ENCODE results near the gene PADI3.
A peak's percentile ranks its signal among the peaks of the same experiment; 100 is the strongest.

PADI3 gene

GRCh38 chr1:17210176-17210575 lies 38.7 kb upstream of the PADI3 start:
- H3K4me1 Mint-ChIP-seq (ENCODE audit: low read depth) = peaks cover 20% of the 10 kb centered on the region
- H3K36me3 Mint-ChIP-seq (ENCODE audit: low read depth) = no peaks in the 10 kb centered on the region
- no peak for DNase-seq (ENCODE audit: low spot score)
- H3K27me3 Mint-ChIP-seq (ENCODE audit: low read depth) = peaks cover 16% of the 10 kb centered on the region
- H3K4me3 Mint-ChIP-seq = no peak overlapping the region
- no peaks in the 10 kb centered on the region for H3K9me3 Mint-ChIP-seq
- H3K27ac Mint-ChIP-seq = no peak overlapping the region

DNA sequence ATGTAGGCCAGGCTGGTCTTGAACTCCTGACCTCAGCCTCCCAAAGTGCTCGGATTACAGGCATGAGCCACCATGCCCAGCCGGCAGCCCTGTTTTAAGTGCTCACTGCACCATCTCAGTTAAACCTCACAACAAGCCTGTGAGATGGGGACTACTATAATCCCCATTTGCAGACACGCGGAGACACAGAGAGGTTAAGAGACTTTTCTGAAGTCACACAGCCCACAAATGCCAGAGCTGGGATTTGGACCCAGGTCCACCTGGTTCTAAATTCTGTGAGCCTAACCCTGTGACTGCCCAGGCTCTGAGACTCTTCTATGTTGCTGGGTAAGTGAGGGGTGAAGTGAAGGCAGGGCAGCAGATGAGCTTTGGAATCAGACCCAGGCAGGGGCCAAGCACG lies 37.5 kb upstream of the PADI3 start:
- Mint-ChIP-seq H3K36me3 (ENCODE audit: low read depth) (no peaks in the 10 kb centered on the region), H3K4me3 (no peak overlapping the region), H3K27ac (no peak overlapping the region), H3K9me3 (no peaks in the 10 kb centered on the region), H3K27me3 (ENCODE audit: low read depth) (peaks cover 21% of the 10 kb centered on the region), H3K4me1 (ENCODE audit: low read depth) (peaks cover 20% of the 10 kb centered on the region)
- no peak for DNase-seq (ENCODE audit: low spot score)

GRCh38 chr1:17212009-17212408 lies 36.9 kb upstream of the PADI3 start:
- H3K4me3 Mint-ChIP-seq = no peak overlapping the region
- DNase-seq (ENCODE audit: low spot score) = no peak
- H3K36me3 Mint-ChIP-seq (ENCODE audit: low read depth) = no peaks in the 10 kb centered on the region
- H3K4me1 Mint-ChIP-seq (ENCODE audit: low read depth) = peaks cover 20% of the 10 kb centered on the region
- H3K9me3 Mint-ChIP-seq = no peaks in the 10 kb centered on the region
- peaks cover 21% of the 10 kb centered on the region for H3K27me3 Mint-ChIP-seq (ENCODE audit: low read depth)
- H3K27ac Mint-ChIP-seq = no peak overlapping the region

GRCh38 chr1:17212487-17213121 lies 36.3 kb upstream of the PADI3 start:
- Mint-ChIP-seq H3K9me3 (no peaks in the 10 kb centered on the region), H3K27ac (no peak overlapping the region), H3K36me3 (ENCODE audit: low read depth) (no peaks in the 10 kb centered on the region), H3K4me1 (ENCODE audit: low read depth) (peaks cover 17% of the 10 kb centered on the region), H3K4me3 (peak overlapping the region; percentile 25), H3K27me3 (ENCODE audit: low read depth) (peaks cover 21% of the 10 kb centered on the region)
- DNase-seq (ENCODE audit: low spot score) = peak; percentile 10

DNA sequence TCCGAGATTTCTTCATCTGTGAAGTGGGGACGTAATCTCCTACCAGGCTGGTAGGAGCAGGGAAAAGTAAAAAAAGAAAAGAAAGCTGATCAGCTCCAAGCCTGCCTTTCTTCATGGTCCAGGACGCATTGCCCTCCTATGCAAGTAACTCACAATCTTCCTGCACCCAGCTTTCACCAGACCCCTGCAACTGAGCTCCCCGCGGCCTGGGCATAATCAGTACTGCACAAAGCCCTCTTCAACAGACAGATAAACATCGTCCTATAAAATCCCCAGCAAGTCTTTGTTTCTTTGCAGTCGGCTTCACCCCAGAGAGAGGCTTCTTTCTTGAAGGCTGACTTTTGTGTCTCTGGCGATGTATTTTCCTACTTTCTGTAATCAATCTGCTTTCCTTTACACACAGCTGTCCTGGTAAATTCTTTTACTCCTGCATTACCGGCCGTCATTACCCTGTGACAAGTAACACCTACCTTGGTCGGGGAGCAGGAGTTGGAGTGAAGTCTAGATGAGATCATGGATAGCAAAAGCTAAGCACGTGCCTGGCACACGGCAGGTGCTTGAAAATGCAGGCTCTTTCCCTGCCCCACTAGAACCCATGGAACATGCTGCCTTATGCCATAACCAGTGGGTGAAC lies 35.6 kb upstream of the PADI3 start:
- Mint-ChIP-seq H3K27ac (no peak overlapping the region), H3K36me3 (ENCODE audit: low read depth) (no peaks in the 10 kb centered on the region), H3K4me1 (ENCODE audit: low read depth) (peaks cover 14% of the 10 kb centered on the region), H3K9me3 (no peaks in the 10 kb centered on the region), H3K27me3 (ENCODE audit: low read depth) (peaks cover 21% of the 10 kb centered on the region), H3K4me3 (peak overlapping the region; percentile 25)
- no peak for DNase-seq (ENCODE audit: low spot score)

DNA sequence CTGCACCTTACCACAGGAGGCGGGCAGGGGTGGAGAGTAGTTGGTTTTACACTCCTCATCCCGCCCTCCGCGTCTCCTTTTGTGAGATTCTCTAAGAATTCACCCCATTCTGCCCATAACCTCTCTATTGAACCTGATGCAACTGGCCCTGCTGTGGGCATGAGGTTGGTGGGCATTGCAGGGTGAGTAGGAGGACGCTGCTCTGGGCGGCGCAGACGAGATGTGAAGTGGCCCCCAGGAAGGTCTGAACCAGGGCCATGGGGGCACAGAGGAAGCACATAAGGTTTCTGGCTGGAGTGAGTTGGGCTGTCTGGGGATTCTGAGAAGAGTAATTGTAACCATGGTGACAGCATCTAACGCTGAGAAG lies 35.1 kb upstream of the PADI3 start:
- H3K9me3 Mint-ChIP-seq = no peaks in the 10 kb centered on the region
- DNase-seq (ENCODE audit: low spot score) = no peak
- no peak overlapping the region for H3K4me3 Mint-ChIP-seq
- H3K27ac Mint-ChIP-seq = no peak overlapping the region
- H3K27me3 Mint-ChIP-seq (ENCODE audit: low read depth) = peaks cover 21% of the 10 kb centered on the region
- H3K4me1 Mint-ChIP-seq (ENCODE audit: low read depth) = peaks cover 12% of the 10 kb centered on the region
- no peaks in the 10 kb centered on the region for H3K36me3 Mint-ChIP-seq (ENCODE audit: low read depth)

DNA sequence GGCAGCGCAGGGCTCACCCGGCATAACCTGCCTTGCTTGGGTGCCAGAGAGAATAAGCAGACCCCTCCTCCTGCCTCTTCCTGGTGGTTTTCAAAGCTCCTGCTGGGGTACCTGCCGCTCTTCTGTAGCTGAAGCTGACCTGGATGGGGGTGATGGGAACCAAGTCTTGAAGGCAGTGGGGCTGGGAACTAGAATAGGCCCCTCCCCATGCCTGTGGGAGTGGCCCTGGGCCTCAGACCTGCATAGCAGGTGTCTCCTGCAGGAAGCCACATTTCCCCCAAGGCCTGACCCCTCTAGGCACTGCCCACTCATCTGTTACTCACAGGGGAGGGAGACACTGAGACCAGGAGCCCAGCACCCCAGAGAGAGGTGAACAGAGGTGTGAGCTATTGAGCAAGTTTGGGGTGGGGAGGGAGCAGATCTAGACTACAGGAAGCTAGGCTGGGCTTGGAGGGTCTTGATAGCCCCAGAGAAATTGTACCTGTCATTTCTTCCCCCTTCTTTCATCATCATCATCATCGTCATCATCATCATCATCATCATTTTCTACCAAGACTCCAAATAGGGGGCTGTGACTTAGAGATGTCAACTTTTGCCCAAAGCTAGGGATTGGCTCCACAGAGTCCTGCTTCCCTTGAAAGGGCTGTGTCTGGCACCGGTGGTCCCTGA lies 33.9 kb upstream of the PADI3 start:
- DNase-seq (ENCODE audit: low spot score) = no peak
- peaks cover 21% of the 10 kb centered on the region for H3K27me3 Mint-ChIP-seq (ENCODE audit: low read depth)
- H3K9me3 Mint-ChIP-seq = no peaks in the 10 kb centered on the region
- H3K4me3 Mint-ChIP-seq = no peak overlapping the region
- H3K36me3 Mint-ChIP-seq (ENCODE audit: low read depth) = no peaks in the 10 kb centered on the region
- no peak overlapping the region for H3K27ac Mint-ChIP-seq
- peaks cover 12% of the 10 kb centered on the region for H3K4me1 Mint-ChIP-seq (ENCODE audit: low read depth)

- no peak for DNase-seq (ENCODE audit: low spot score)
- H3K27me3 Mint-ChIP-seq (ENCODE audit: low read depth) = peaks cover 21% of the 10 kb centered on the region
Measured at GRCh38 chr1:17215545-17215890, 33.4 kb upstream of the PADI3 start.

GRCh38 chr1:17216078-17216477 lies 32.8 kb upstream of the PADI3 start:
- no peak for DNase-seq (ENCODE audit: low spot score)
- H3K4me3 Mint-ChIP-seq = no peak overlapping the region
- no peaks in the 10 kb centered on the region for H3K36me3 Mint-ChIP-seq (ENCODE audit: low read depth)
- peaks cover 21% of the 10 kb centered on the region for H3K27me3 Mint-ChIP-seq (ENCODE audit: low read depth)
- no peak overlapping the region for H3K27ac Mint-ChIP-seq
- H3K4me1 Mint-ChIP-seq (ENCODE audit: low read depth) = peaks cover 12% of the 10 kb centered on the region
- H3K9me3 Mint-ChIP-seq = no peaks in the 10 kb centered on the region

More at GRCh38 chr1:17215545-17215890, 33.4 kb upstream of the PADI3 start:
- Mint-ChIP-seq H3K4me1 (ENCODE audit: low read depth) (peaks cover 12% of the 10 kb centered on the region), H3K4me3 (no peak overlapping the region), H3K27ac (no peak overlapping the region), H3K9me3 (no peaks in the 10 kb centered on the region), H3K36me3 (ENCODE audit: low read depth) (no peaks in the 10 kb centered on the region)

GRCh38 chr1:17217607-17218006 lies 31.3 kb upstream of the PADI3 start:
- no peak overlapping the region for H3K4me3 Mint-ChIP-seq
- peaks cover 18% of the 10 kb centered on the region for H3K27me3 Mint-ChIP-seq (ENCODE audit: low read depth)
- no peak for DNase-seq (ENCODE audit: low spot score)
- no peaks in the 10 kb centered on the region for H3K9me3 Mint-ChIP-seq
- no peak overlapping the region for H3K27ac Mint-ChIP-seq
- peaks cover 9% of the 10 kb centered on the region for H3K4me1 Mint-ChIP-seq (ENCODE audit: low read depth)
- no peaks in the 10 kb centered on the region for H3K36me3 Mint-ChIP-seq (ENCODE audit: low read depth)

- no peak overlapping the region for H3K4me3 Mint-ChIP-seq
- H3K27ac Mint-ChIP-seq = no peak overlapping the region
- no peak for DNase-seq (ENCODE audit: low spot score)
- peaks cover 5% of the 10 kb centered on the region for H3K27me3 Mint-ChIP-seq (ENCODE audit: low read depth)
- H3K36me3 Mint-ChIP-seq (ENCODE audit: low read depth) = no peaks in the 10 kb centered on the region
- no peaks in the 10 kb centered on the region for H3K4me1 Mint-ChIP-seq (ENCODE audit: low read depth)
- H3K9me3 Mint-ChIP-seq = no peaks in the 10 kb centered on the region
Measured at GRCh38 chr1:17218939-17219338, 30.0 kb upstream of the PADI3 start.

- Mint-ChIP-seq H3K36me3 (ENCODE audit: low read depth) (no peaks in the 10 kb centered on the region), H3K9me3 (no peaks in the 10 kb centered on the region), H3K4me3 (no peak overlapping the region), H3K4me1 (ENCODE audit: low read depth) (no peaks in the 10 kb centered on the region), H3K27me3 (ENCODE audit: low read depth) (peaks cover 4% of the 10 kb centered on the region), H3K27ac (no peak overlapping the region)
- no peak for DNase-seq (ENCODE audit: low spot score)
Measured at GRCh38 chr1:17220287-17220686, 28.6 kb upstream of the PADI3 start.

GRCh38 chr1:17222557-17222956 lies 26.3 kb upstream of the PADI3 start:
- Mint-ChIP-seq H3K4me3 (no peak overlapping the region), H3K4me1 (ENCODE audit: low read depth) (no peaks in the 10 kb centered on the region), H3K9me3 (no peaks in the 10 kb centered on the region), H3K27me3 (ENCODE audit: low read depth) (no peaks in the 10 kb centered on the region), H3K27ac (no peak overlapping the region), H3K36me3 (ENCODE audit: low read depth) (no peaks in the 10 kb centered on the region)
- DNase-seq (ENCODE audit: low spot score) = no peak

GRCh38 chr1:17224434-17224833 lies 24.5 kb upstream of the PADI3 start:
- Mint-ChIP-seq H3K4me3 (no peak overlapping the region), H3K27ac (no peak overlapping the region), H3K36me3 (ENCODE audit: low read depth) (no peaks in the 10 kb centered on the region), H3K9me3 (no peaks in the 10 kb centered on the region), H3K4me1 (ENCODE audit: low read depth) (no peaks in the 10 kb centered on the region), H3K27me3 (ENCODE audit: low read depth) (no peaks in the 10 kb centered on the region)
- DNase-seq (ENCODE audit: low spot score) = no peak

Data from T-helper 2 cell treated with Interferon-gamma antibody and Interleukin-4, amounts not matched to agents 5 μg/mL and 100 μg/mL, for 36 hours (primary cell).